A549 (cell line): ENCODE results near the gene TM4SF1.

Source experiments
- CTCF ChIP-seq: fragments of >200 bp; sonication (Bioruptor Twin); formaldehyde crosslinking; IDR thresholded peaks from 3 replicates; pipeline ENCODE4 v1.5.1; 2016
- ESRRA ChIP-seq: fragments of 150-350 bp; IDR thresholded peaks from 2 replicates; pipeline ENCODE4 v1.6.1; 2014; ENCODE audit warnings: mild to moderate bottlenecking, low read length, borderline replicate concordance
- JUN ChIP-seq, 2 experiments: fragments of >200 bp; sonication (Bioruptor Twin); formaldehyde crosslinking; IDR thresholded peaks; 2 replicates in 1 of 2; 3 replicates in 1 of 2; pipeline ENCODE4 v1.6.1; 2016 to 2017
- MAZ ChIP-seq: fragments of 150-350 bp; IDR thresholded peaks from 2 replicates; pipeline ENCODE4 v1.6.1; 2014; ENCODE audit warnings: antibody characterized with exemption, low read depth, low read length, borderline replicate concordance
- REST ChIP-seq: fragments of 200-600 bp; sonication (generic); IDR thresholded peaks from 2 replicates; pipeline ENCODE4 v1.6.1; 2016; ENCODE audit warnings: antibody characterized with exemption, mild to moderate bottlenecking, moderate library complexity
- ZFP36 ChIP-seq: fragments of 450-650 bp; IDR thresholded peaks from 2 replicates; pipeline ENCODE4 v1.6.1; 2014; ENCODE audit warnings: borderline replicate concordance; ENCODE audit not compliant: partially characterized antibody
- ZNF302 ChIP-seq: fragments of 250-450 bp; sonication (Bioruptor Pico); IDR thresholded peaks from 2 replicates; pipeline ENCODE4 v1.9.0; 2021; ENCODE audit warnings: inconsistent platforms, mild to moderate bottlenecking, moderate library complexity

GRCh38 chr3:149393345-149394160, 16.1 kb upstream of the TM4SF1 start:
- TF ChIP-seq CTCF (peak; percentile 97), REST (no peak), MAZ (no peak), JUN (IDR thresholded peaks at IDR 0.05) (no peak), ESRRA (no peak), ZNF302 (CRISPR knock-in tag) (no peak), ZFP36 (no peak)
